ENCODE data around the gene PTPRJ. TPM values are rescaled to one million over a fixed set of nuclear protein-coding genes. Genes with fewer than 3 reads are reported as not detected.

PTPRJ gene
- total and polyA plus RNA-seq, 2 donors (not counting 1 experiment from before 2014, with no cell fraction given): 5.3 to 5.8 TPM

- TF ChIP-seq, protein P1, sequence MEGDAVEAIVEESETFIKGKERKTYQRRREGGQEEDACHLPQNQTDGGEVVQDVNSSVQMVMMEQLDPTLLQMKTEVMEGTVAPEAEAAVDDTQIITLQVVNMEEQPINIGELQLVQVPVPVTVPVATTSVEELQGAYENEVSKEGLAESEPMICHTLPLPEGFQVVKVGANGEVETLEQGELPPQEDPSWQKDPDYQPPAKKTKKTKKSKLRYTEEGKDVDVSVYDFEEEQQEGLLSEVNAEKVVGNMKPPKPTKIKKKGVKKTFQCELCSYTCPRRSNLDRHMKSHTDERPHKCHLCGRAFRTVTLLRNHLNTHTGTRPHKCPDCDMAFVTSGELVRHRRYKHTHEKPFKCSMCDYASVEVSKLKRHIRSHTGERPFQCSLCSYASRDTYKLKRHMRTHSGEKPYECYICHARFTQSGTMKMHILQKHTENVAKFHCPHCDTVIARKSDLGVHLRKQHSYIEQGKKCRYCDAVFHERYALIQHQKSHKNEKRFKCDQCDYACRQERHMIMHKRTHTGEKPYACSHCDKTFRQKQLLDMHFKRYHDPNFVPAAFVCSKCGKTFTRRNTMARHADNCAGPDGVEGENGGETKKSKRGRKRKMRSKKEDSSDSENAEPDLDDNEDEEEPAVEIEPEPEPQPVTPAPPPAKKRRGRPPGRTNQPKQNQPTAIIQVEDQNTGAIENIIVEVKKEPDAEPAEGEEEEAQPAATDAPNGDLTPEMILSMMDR (conservative IDR thresholded peaks at IDR 0.05 in 1 of 2, IDR thresholded peaks at IDR 0.05 in 1 of 2; ENCODE audit: low read depth in 1 of 2, low read length in 2 of 2): no peak
- TF ChIP-seq EZH2 (IDR thresholded peaks at IDR 0.05; ENCODE audit: low read length, missing control alignments): no peak
- Histone ChIP-seq H3K27me3 (ENCODE audit: control insufficient read depth, insufficient read depth, low read length) (no peaks in the 10 kb centered on the region), H4K20me1 (ENCODE audit: control insufficient read depth, extremely low read depth, insufficient read depth, low read length) (no peaks in the 10 kb centered on the region), H3K4me1 (ENCODE audit: control insufficient read depth, extremely low read depth, insufficient read depth, low read length) (peaks cover 1% of the 10 kb centered on the region), H3K9me3 (ENCODE audit: control insufficient read depth, insufficient read depth, low read depth, low read length) (no peaks in the 10 kb centered on the region), H3K27ac (ENCODE audit: insufficient read depth, low read length) (no peak overlapping the region), H3K9ac (ENCODE audit: insufficient read depth, low read length) (no peak overlapping the region), H3K36me3 (ENCODE audit: control insufficient read depth, insufficient read depth, low read length) (no peaks in the 10 kb centered on the region), H3K79me2 (ENCODE audit: control insufficient read depth, insufficient read depth, low read length) (peaks cover 15% of the 10 kb centered on the region), H2AFZ (ENCODE audit: low read length) (no peak overlapping the region), H3K4me2 (ENCODE audit: extremely low read depth, insufficient read depth, low read length) (no peak overlapping the region), H3K4me3 (replicated peaks in 1 of 4; ENCODE audit: control extremely low read depth in 1 of 4, insufficient read depth in 1 of 4, low read depth in 3 of 4, low read length in 4 of 4) (no peak overlapping the region)
- no peak for DNase-seq (ENCODE audit: low read depth in 2 of 2)
These were observed 15.0 kb downstream of the PTPRJ start for GRCh38 chr11:47995360-47995769.

GRCh38 chr11:47997063-47998053, 17.0 kb downstream of the PTPRJ start:
- no peak for TF ChIP-seq EZH2 (IDR thresholded peaks at IDR 0.05; ENCODE audit: low read length, missing control alignments)
- DNase-seq (ENCODE audit: low read depth in 2 of 2): no peak
- peaks cover 9% of the 10 kb centered on the region for H3K79me2 ChIP-seq (ENCODE audit: control insufficient read depth, insufficient read depth, low read length)
- H3K27me3 ChIP-seq (ENCODE audit: control insufficient read depth, insufficient read depth, low read length): no peaks in the 10 kb centered on the region
- no peak overlapping the region for H3K4me3 ChIP-seq (replicated peaks in 1 of 4; ENCODE audit: control extremely low read depth in 1 of 4, insufficient read depth in 1 of 4, low read depth in 3 of 4, low read length in 4 of 4)
- H3K9ac ChIP-seq (ENCODE audit: insufficient read depth, low read length): no peak overlapping the region
- no peaks in the 10 kb centered on the region for H4K20me1 ChIP-seq (ENCODE audit: control insufficient read depth, extremely low read depth, insufficient read depth, low read length)
- no peak overlapping the region for H3K27ac ChIP-seq (ENCODE audit: insufficient read depth, low read length)
- no peak overlapping the region for H2AFZ ChIP-seq (ENCODE audit: low read length)
- no peak overlapping the region for H3K4me2 ChIP-seq (ENCODE audit: extremely low read depth, insufficient read depth, low read length)
- H3K4me1 ChIP-seq (ENCODE audit: control insufficient read depth, extremely low read depth, insufficient read depth, low read length): peaks cover 2% of the 10 kb centered on the region
- H3K9me3 ChIP-seq (ENCODE audit: control insufficient read depth, insufficient read depth, low read depth, low read length): no peaks in the 10 kb centered on the region
- no peaks in the 10 kb centered on the region for H3K36me3 ChIP-seq (ENCODE audit: control insufficient read depth, insufficient read depth, low read length)

GRCh38 chr11:47998345-47998732, 18.0 kb downstream of the PTPRJ start:
- Histone ChIP-seq H3K9me3 (ENCODE audit: control insufficient read depth, insufficient read depth, low read depth, low read length) (no peaks in the 10 kb centered on the region), H3K4me1 (ENCODE audit: control insufficient read depth, extremely low read depth, insufficient read depth, low read length) (peaks cover 2% of the 10 kb centered on the region), H3K79me2 (ENCODE audit: control insufficient read depth, insufficient read depth, low read length) (peaks cover 3% of the 10 kb centered on the region), H4K20me1 (ENCODE audit: control insufficient read depth, extremely low read depth, insufficient read depth, low read length) (no peaks in the 10 kb centered on the region), H3K27ac (ENCODE audit: insufficient read depth, low read length) (no peak overlapping the region), H3K9ac (ENCODE audit: insufficient read depth, low read length) (no peak overlapping the region), H2AFZ (ENCODE audit: low read length) (no peak overlapping the region), H3K4me2 (ENCODE audit: extremely low read depth, insufficient read depth, low read length) (no peak overlapping the region), H3K36me3 (ENCODE audit: control insufficient read depth, insufficient read depth, low read length) (no peaks in the 10 kb centered on the region), H3K4me3 (replicated peaks in 1 of 4; ENCODE audit: control extremely low read depth in 1 of 4, insufficient read depth in 1 of 4, low read depth in 3 of 4, low read length in 4 of 4) (no peak overlapping the region), H3K27me3 (ENCODE audit: control insufficient read depth, insufficient read depth, low read length) (no peaks in the 10 kb centered on the region)
- no peak for TF ChIP-seq EZH2 (IDR thresholded peaks at IDR 0.05; ENCODE audit: low read length, missing control alignments)
- TF ChIP-seq, protein P1 (conservative IDR thresholded peaks at IDR 0.05 in 1 of 2, IDR thresholded peaks at IDR 0.05 in 1 of 2; ENCODE audit: low read depth in 1 of 2, low read length in 2 of 2): no peak
- no peak for DNase-seq (ENCODE audit: low read depth in 2 of 2)
